Testis (tissue), 3 donors: ENCODE data around the gene AS3MT. TPM values are rescaled to one million over a fixed set of nuclear protein-coding genes. Genes with fewer than 3 reads are reported as not detected.
A peak's percentile ranks its signal among the peaks of the same experiment; 100 is the strongest.

Source experiments
- DNase-seq: peaks from one replicate; pipeline ENCODE4 v3.0.0-alpha.2; 2019
- H3K27ac ChIP-seq, 2 donors: fragments of 200-600 bp; sonication (generic); one replicate each; pipeline ENCODE4 v1.5.1; 2019
- H3K27me3 ChIP-seq: fragments of 200-600 bp; sonication (generic); one replicate; pipeline ENCODE4 v1.5.1; 2019
- H3K36me3 ChIP-seq: fragments of 200-600 bp; sonication (generic); one replicate; pipeline ENCODE4 v1.5.1; 2017; ENCODE audit warnings: low read depth; ENCODE audit errors: missing control alignments
- H3K4me1 ChIP-seq: fragments of 200-600 bp; sonication (generic); one replicate; pipeline ENCODE4 v1.5.1; 2019
- H3K4me3 ChIP-seq, 2 donors: fragments of 200-600 bp; sonication (generic); one replicate each; pipeline ENCODE4 v1.5.1; 2017 to 2019
- H3K9me3 ChIP-seq: fragments of 200-600 bp; sonication (generic); one replicate; pipeline ENCODE4 v1.5.1; 2017
- CTCF ChIP-seq, 3 experiments: fragments of 450-650 bp in 2 of 3; fragments of 200-600 bp in 1 of 3; sonication (generic) in 1 of 3; IDR thresholded peaks; one replicate each; pipeline ENCODE4 v1.5.1; 2016 to 2019; ENCODE audit warnings: antibody characterized with exemption in 3 of 3, mild to moderate bottlenecking in 2 of 3, moderate library complexity in 1 of 3
- POLR2A ChIP-seq: fragments of 450-650 bp; IDR thresholded peaks from one replicate; pipeline ENCODE4 v1.6.1; 2017; ENCODE audit warnings: antibody characterized with exemption, mild to moderate bottlenecking, moderate library complexity
- WGBS, 2 donors: methylation state at CpG; one replicate each; pipeline ENCODE4 v1.1.5; 2018; 5-methylcytosine and 5-hydroxymethylcytosine counted together
- intact Hi-C: fragments of 100-400 bp; cut with DNase I; formaldehyde crosslinking; loops from one replicate; pipeline ENCODE4 v1.15.1; 2023; ENCODE audit warnings: low total_unique reads
- polyA plus RNA-seq: library from polyadenylated mRNA; stranded (reverse); fragments of 350-450 nt; fragmentation: Illumina TruSeq; extraction: RNeasy Lipid Tissue Mini Kit (QIAGEN cat#74804); gene quantifications from one replicate; pipeline ENCODE4 v1.2.3, GENCODE V29; 2014; ENCODE audit warnings: low read depth, low replicate concordance; ENCODE audit not compliant: insufficient read depth
- total RNA-seq, 2 donors: library from RNA; depleted of rRNA; stranded (reverse); fragments of >200 nt; gene quantifications; one replicate each; pipeline ENCODE4 v1.2.3, GENCODE V29; 2016

AS3MT gene
- total and polyA plus RNA-seq, 3 donors from 2014 or later: 15.0 to 19.2 (median 18.3) TPM

- intact Hi-C loops: loop anchor here (10.0 kb wide), 1 partner anchor 330 kb away; the partner anchor contains the start of gene RPEL1
- 61 to 92% methylated on average over 1 of the region's 1 CpG for WGBS, 2 donors
- Histone ChIP-seq H3K27ac (no peak overlapping the region), H3K27me3 (no peaks in the 10 kb centered on the region), H3K36me3 (no peaks in the 10 kb centered on the region), H3K4me3 (no peak overlapping the region), H3K9me3 (no peaks in the 10 kb centered on the region), H3K4me1 (no peaks in the 10 kb centered on the region)
- no peak for DNase-seq
- TF ChIP-seq POLR2A: no peak
- no peak for TF ChIP-seq CTCF (IDR thresholded peaks at IDR 0.05)
Observed at GRCh38 chr10:102914781-102915180, 45.5 kb downstream of the AS3MT start.

GRCh38 chr10:102916173-102916572 lies 46.9 kb downstream of the AS3MT start:
- no peaks in the 10 kb centered on the region for H3K9me3 ChIP-seq
- H3K27ac ChIP-seq: no peak overlapping the region
- H3K4me1 ChIP-seq: peaks cover under 1% of the 10 kb centered on the region
- no peaks in the 10 kb centered on the region for H3K27me3 ChIP-seq
- WGBS, 2 donors: 48 to 65% methylated on average over 7 of the region's 7 CpGs
- no peak overlapping the region for H3K4me3 ChIP-seq
- intact Hi-C loops: loop anchor here (10.0 kb wide), 1 partner anchor 329 kb away; the partner anchor contains the start of gene RPEL1
- TF ChIP-seq CTCF (IDR thresholded peaks at IDR 0.05) (no peak), POLR2A (no peak)
- DNase-seq: no peak
- H3K36me3 ChIP-seq: no peaks in the 10 kb centered on the region

GRCh38 chr10:102917314-102917961 lies 48.2 kb downstream of the AS3MT start:
- H3K9me3 ChIP-seq: no peaks in the 10 kb centered on the region
- 0 to 1% methylated on average over 12 to 45 of the region's 45 CpGs for WGBS, 2 donors
- H3K4me3 ChIP-seq: peak overlapping the region; percentile 51 to 84
- H3K4me1 ChIP-seq: peaks cover 3% of the 10 kb centered on the region
- H3K36me3 ChIP-seq: no peaks in the 10 kb centered on the region
- H3K27ac ChIP-seq: peak overlapping the region; percentile 87 to 91
- intact Hi-C loops: loop anchor here (10.0 kb wide), 1 partner anchor 327 kb away; the partner anchor contains the start of gene RPEL1
- peak; percentile 89 for DNase-seq
- H3K27me3 ChIP-seq: no peaks in the 10 kb centered on the region
- TF ChIP-seq CTCF (IDR thresholded peaks at IDR 0.05) (peak; percentile 96 to 97 (median 97)), POLR2A (no peak)

- Histone ChIP-seq H3K36me3 (no peaks in the 10 kb centered on the region), H3K9me3 (no peaks in the 10 kb centered on the region), H3K27me3 (no peaks in the 10 kb centered on the region), H3K4me1 (peaks cover 3% of the 10 kb centered on the region), H3K27ac (peak within 1 kb of the TSS; percentile 91 to 95), H3K4me3 (peak within 1 kb of the TSS; percentile 84 to 93)
- intact Hi-C loops: loop anchor here (10.0 kb wide), 1 partner anchor 327 kb away; the partner anchor contains the start of gene RPEL1
- 0 to 1% methylated on average over 52 to 71 of the region's 80 CpGs for WGBS, 2 donors
- TF ChIP-seq POLR2A (no peak), CTCF (IDR thresholded peaks at IDR 0.05) (peak in 1 of 3 experiments; percentile 20)
- peak; percentile 100 for DNase-seq
Observed at GRCh38 chr10:102917962-102918816, 48.9 kb downstream of the AS3MT start, which contains the start of gene CNNM2. TSS of gene CNNM2 (plus strand) at chr10:102918294. CDS start at chr10:102918481, 187 bp downstream.
